DLD1 (cell line): ENCODE data around the gene LRFN4.

Source experiments
- in situ Hi-C: cut with HindIII; loops from 2 replicates; pipeline ENCODE4 v1.10.0; 2017; ENCODE audit warnings: low sequenced_read_pairs

The LRFN4 gene

DNA sequence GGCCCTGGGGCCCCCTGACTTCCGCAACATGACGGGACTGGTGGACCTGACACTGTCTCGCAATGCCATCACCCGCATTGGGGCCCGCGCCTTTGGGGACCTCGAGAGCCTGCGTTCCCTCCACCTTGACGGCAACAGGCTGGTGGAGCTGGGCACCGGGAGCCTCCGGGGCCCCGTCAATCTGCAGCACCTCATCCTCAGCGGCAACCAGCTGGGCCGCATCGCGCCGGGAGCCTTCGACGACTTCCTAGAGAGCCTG, 992 bp downstream of the LRFN4 start:
- in situ Hi-C loops: no loop called here

- in situ Hi-C loops: no loop called here
Measured at GRCh38 chr11:66858186-66858938, 1.5 kb downstream of the LRFN4 start.

- in situ Hi-C loops: no loop called here
Measured at GRCh38 chr11:66858939-66859685, 2.2 kb downstream of the LRFN4 start.

DNA sequence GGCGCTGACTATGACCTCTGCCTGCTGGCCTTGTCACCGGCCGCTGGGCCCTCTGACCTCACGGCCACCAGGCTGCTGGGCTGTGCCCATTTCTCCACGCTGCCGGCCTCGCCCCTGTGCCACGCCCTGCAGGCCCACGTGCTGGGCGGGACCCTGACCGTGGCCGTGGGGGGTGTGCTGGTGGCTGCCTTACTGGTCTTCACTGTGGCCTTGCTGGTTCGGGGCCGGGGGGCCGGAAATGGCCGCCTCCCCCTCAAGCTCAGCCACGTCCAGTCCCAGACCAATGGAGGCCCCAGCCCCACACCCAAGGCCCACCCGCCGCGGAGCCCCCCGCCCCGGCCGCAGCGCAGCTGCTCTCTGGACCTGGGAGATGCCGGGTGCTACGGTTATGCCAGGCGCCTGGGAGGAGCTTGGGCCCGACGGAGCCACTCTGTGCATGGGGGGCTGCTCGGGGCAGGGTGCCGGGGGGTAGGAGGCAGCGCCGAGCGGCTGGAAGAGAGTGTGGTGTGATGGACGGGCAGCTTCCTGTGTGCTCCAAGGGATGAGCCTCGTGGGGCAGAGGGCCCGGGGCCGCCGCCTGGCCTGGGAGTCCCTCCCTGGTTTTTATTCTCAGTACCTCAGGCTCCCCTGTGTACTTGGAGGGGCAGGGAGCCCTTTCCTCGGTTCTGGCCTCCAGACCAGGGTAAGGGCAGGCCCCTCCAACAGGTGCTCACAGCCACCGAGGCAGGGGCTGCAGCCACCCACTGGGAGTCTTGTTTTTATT, 3.0 kb downstream of the LRFN4 start:
- in situ Hi-C loops: no loop called here

DNA sequence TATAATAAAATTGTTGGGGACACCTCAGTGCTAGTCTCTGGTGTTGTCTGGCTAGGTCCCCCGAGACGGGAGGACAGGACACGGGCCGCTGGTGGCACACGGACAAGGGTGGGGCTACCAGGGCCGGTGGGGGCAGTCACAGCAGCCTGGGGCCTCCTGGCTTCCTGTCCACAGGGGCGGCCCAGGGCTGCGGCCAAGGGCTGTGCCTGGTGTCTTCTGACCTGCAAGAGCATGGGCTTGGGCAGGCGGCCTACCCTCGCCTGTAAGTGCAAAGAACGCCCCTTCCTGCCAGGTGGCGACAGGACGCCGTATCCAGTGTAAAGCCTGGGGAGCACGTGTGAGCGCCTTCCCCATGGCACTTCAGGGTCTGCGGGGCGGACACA, 3.6 kb downstream of the LRFN4 start:
- in situ Hi-C loops: no loop called here

DNA sequence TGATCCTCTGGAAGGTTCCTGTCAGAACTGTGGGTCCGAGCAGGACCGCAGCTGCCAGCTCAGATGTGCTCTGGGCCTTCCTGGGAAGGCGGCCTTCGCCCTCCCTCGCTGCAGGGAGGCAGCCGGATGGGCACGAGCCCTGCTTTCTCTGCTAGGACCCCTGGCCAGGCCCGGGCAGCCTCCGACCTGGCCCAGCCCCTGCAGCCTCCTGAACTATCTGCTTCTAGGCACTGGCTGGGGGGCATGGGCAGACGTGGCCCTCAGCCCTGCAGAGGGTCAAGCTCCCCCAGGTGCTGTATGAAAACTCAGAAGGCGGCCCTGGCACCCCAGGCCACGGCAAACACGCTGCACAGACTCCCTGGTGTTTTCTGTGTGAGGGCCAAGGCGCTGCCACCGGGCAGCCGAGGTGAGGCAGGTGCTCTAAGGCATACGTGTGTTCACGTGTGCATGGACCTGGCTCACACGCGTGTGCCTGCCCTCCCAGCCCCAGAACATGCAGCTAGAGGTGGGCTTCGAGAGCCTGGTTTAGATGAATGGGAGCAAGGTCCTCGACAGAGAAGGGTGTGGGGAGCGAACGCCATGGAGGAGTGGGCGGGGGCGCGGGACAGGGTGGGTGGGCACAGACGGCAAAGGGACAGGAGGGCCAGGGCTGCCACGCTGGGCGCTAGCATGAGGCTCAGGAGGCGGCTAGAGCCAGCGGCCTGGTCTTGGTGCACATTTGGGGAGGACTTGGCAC, 4.3 kb downstream of the LRFN4 start:
- in situ Hi-C loops: no loop called here

GRCh38 chr11:66861774-66862558, 5.1 kb downstream of the LRFN4 start:
- in situ Hi-C loops: no loop called here

GRCh38 chr11:66862559-66863037, 5.7 kb downstream of the LRFN4 start:
- in situ Hi-C loops: no loop called here

GRCh38 chr11:66863428-66864125, 6.7 kb downstream of the LRFN4 start:
- in situ Hi-C loops: no loop called here

DNA sequence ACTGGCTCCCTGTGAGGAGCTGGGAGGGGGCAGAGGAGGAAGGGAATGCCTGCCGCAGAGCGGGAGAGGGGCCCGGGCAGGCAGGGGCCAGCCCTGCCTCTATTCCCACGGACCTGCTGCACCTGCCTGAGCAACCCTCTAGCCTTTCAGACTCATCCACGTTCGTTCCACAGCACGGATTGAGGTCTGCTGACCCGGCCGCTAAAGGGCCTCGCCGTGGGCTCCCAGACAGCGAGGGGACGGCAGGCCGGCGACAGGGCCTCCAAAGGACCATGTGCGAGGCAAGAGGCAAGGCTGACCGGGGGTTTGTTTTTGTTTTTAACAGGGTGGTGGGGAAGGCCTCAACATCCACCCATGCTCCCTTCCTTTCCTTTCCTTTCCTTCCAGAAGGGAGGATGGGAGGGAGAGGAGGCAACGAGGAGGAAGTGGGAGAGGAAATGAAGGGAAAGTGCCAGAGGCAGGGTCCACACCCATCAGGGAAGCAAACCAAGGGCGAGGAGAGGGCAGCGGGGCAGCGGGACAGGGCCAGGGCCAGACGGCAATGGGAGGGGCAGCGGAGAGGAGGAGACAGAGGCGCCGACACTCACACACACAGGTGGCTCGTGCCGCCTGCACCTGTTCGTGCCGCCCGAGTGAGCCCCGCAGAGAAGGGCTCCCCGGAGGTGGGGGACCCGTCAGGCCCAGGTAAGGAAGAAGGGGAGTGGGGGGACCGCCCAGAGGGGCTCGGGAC, 7.5 kb downstream of the LRFN4 start:
- in situ Hi-C loops: no loop called here

DNA sequence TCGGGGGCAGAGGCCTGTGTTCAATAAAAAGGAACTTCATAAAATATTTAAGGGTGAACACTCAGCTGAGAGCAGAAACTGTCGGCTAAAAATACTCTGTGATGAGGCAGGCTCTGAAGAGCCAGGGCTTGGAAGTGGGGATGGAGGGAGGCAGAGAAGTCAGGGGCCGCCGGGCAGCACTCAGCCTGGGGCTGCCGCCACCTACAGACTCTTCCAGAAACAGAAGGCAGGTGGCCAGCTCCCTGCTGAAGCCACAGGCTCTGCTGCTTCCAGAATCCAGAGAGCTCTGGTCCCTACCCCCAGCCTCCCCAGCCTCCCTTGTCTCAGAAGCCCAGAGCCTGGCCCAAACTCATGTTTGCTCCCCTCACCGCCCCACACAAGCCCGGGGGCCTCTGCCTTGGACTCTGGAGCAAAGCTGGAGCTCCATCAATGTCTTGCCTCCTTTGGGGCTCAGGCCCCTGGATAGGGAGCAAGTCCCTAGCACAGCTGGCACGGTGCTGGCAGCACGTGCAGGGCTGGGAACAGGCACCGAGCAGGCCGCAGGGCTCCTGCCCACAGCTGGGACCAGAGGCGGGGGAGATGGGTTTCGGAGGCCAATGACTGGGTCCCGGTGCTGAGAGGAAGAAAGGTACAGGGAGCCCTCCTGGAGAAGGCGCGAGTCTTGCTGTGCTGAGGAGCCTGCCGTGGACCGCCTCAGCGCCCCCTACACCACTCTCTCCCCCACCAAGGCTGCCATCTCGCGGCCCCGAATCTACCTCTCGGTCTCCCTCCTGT, 8.2 kb downstream of the LRFN4 start:
- in situ Hi-C loops: no loop called here

DNA sequence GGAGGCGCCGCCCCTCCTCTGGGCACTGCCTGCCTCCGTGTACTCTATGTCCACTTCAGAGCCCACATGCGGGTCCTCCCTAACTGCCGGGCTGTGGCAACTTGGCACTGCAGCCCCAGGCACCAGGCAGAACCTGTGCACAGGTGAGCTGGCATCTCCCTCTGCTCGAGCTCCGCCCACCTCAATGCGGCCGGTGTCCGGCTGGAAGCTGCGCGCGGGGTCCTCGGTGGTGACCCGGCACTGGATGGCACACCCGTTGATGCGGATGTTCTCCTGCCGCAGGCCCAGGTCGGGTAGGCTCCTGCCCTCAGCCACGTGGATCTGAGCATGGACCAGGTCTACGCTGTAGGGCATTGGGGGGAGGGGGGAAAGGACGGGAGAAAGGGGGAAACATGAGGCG, 9.1 kb downstream of the LRFN4 start:
- in situ Hi-C loops: no loop called here

GRCh38 chr11:66866511-66866986, 9.7 kb downstream of the LRFN4 start:
- in situ Hi-C loops: no loop called here

DNA sequence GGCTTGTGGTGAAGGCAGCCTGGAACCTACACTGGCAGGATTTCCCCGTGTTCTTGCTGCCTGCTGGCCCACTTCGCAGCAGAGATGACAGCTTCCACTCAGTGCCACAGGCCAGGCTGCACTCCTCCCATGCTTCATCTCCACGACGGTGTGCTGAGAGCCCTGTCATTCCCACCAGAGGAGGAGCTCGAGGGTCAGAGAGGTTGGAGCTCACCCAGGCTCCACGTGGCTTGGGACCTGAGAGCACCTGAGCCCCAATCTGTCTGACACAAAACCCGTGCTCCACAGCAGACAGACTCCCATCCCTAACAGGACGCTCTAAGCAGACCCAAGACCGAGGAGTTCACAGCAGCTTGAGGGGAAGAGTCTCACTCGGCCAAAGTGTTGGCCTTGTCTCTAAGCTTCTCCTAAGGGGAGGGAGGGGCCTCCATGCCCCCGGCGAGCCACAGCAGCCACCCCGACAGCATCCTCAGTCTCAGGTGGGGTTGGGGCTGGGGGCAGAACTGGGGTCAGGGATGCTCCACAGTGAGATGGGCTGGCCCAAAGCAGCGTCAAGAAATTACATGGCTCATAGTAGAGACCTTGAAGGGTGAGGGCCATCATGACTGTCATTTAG, 10.7 kb downstream of the LRFN4 start:
- in situ Hi-C loops: no loop called here

- in situ Hi-C loops: no loop called here
Measured at GRCh38 chr11:66868082-66868725, 11.3 kb downstream of the LRFN4 start.

DNA sequence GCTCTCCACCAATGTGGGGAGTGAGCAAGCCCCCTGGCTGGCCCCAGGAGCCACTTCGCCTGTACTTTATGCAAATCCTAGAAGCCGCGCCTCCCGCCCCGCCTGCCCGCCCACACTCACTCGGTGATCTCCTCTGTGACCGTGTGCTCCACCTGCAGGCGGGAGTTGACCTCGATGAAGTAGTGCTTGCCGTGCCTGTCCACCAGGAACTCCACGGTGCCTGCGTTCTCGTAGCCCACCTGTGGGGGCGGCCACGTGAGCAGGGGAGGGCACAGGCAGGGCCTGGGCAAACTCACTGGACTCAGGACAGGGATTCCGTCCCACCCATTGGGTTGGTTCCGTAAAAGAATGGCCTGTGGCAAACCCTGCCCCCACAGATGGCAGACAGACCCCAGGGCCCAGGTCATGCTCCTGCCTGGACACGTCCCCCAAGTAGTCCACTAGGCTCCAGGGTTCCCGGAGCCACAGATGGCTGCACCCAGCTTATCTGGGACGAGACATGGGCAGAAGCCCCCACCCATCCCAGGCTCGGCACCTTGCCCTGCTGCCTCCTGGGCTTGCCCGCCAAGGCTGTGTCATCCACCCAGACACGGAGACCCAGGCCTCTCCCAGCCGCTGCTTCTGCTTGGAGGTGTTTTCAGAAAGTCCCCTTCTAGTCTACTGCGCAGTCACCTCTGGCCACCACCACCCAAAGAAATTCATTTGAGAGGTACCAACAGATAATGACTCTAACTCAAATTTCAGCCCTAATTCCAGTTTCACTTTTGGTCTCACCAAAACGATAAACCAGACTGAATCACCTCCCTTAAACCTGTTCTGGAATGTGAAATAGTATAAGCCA, 12.1 kb downstream of the LRFN4 start:
- in situ Hi-C loops: no loop called here

- in situ Hi-C loops: no loop called here
Measured at GRCh38 chr11:66869567-66869870, 12.7 kb downstream of the LRFN4 start.
